ENCODE measurements around the gene MLEC. TPM values are rescaled to one million over a fixed set of nuclear protein-coding genes. Genes with fewer than 3 reads are reported as not detected.

MLEC gene
- total RNA-seq, 1 donor from 2014 or later = 47.5 TPM

- H3K4me3 ChIP-seq = no peak overlapping the region
- H3K4me1 ChIP-seq = peaks cover 12 to 13% of the 10 kb centered on the region in 2 donors
- no peak overlapping the region for H3K27ac ChIP-seq
- H3K27me3 ChIP-seq = peaks cover 19% of the 10 kb centered on the region
- DNase-seq (ENCODE audit: low spot score in 2 of 2) = no peak
- intact Hi-C loops (cut with DNase I) = loop anchor here (10.0 kb wide), 1 partner anchor 318 kb away; the partner anchor contains the start of gene PLA2G1B
- no peaks in the 10 kb centered on the region for H3K9me3 ChIP-seq
- H3K36me3 ChIP-seq = no peaks in the 10 kb centered on the region
- TF ChIP-seq CTCF (IDR thresholded peaks at IDR 0.05) = no peak
Measured at GRCh38 chr12:120642826-120643225, 44.1 kb upstream of the MLEC start.

GRCh38 chr12:120643574-120643973 is 43.4 kb upstream of the MLEC start:
- no peak for TF ChIP-seq CTCF (IDR thresholded peaks at IDR 0.05)
- no peaks in the 10 kb centered on the region for H3K36me3 ChIP-seq
- intact Hi-C loops (cut with DNase I) = loop anchor here (10.0 kb wide), 1 partner anchor 319 kb away; the partner anchor contains the start of gene PLA2G1B
- no peak overlapping the region for H3K27ac ChIP-seq
- DNase-seq (ENCODE audit: low spot score in 2 of 2) = no peak
- no peaks in the 10 kb centered on the region for H3K9me3 ChIP-seq
- H3K4me1 ChIP-seq = peaks cover 14 to 15% of the 10 kb centered on the region in 2 donors
- H3K27me3 ChIP-seq = peaks cover 19% of the 10 kb centered on the region
- H3K4me3 ChIP-seq = no peak overlapping the region

DNA sequence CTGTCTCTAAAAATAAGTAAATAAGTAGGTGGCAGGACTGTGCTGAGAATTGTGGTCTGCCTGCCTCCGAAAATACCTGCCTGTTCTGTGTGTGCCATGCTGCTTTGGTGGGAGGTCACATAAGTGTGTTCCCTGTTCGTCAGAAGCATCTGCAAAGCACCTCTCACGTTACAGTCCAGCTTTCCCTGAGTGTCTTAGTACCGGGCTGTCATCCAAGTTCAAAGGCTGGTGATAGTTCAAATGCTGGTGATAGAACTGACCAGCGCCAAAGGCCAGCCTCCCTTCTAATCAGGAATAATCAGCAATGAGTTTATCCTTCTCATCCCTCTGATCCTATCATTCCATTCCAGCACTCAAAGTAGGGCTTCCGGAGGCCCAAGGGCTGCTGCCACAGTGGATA is 40.9 kb upstream of the MLEC start:
- intact Hi-C loops (cut with DNase I) = loop anchor here (5.0 to 10.0 kb wide), 3 partner anchors 201 to 371 kb away; partner anchors contain the start of genes C12orf43 and PLA2G1B
- Histone ChIP-seq H3K4me3 (no peak overlapping the region), H3K27me3 (peaks cover 14% of the 10 kb centered on the region), H3K36me3 (no peaks in the 10 kb centered on the region), H3K4me1 (peaks cover 11 to 12% of the 10 kb centered on the region in 2 donors), H3K9me3 (no peaks in the 10 kb centered on the region), H3K27ac (no peak overlapping the region)
- DNase-seq (ENCODE audit: low spot score in 2 of 2) = no peak
- no peak for TF ChIP-seq CTCF (IDR thresholded peaks at IDR 0.05)

DNA sequence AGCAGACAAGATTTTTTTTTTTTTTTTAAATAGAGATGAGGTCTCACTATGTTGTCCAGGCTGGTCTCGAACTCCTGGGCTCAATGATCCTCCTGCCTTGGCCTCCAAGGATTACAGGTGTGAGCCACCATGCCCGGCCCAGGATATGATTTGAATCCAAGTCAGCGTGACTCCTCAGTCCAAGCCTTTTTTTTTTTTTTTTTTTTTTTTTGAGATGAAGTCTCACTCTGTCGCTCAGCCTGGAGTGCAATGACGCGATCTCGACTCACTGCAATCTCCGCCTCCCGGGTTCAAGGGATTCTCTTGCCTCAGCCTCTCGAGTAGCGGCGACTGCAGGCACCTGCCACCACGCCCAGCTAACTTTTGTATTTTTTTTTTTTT is 39.6 kb upstream of the MLEC start:
- Histone ChIP-seq H3K36me3 (no peaks in the 10 kb centered on the region), H3K27ac (no peak overlapping the region), H3K4me1 (peaks cover 4 to 10% of the 10 kb centered on the region in 2 donors), H3K4me3 (no peak overlapping the region), H3K9me3 (no peaks in the 10 kb centered on the region), H3K27me3 (peaks cover 4% of the 10 kb centered on the region)
- DNase-seq (ENCODE audit: low spot score in 2 of 2) = no peak
- no peak for TF ChIP-seq CTCF (IDR thresholded peaks at IDR 0.05)
- intact Hi-C loops (cut with DNase I) = loop anchor here (1.0 to 10.0 kb wide), 6 partner anchors 63 to 370 kb away; partner anchors contain the start of genes C12orf43, PLA2G1B and UNC119B

DNA sequence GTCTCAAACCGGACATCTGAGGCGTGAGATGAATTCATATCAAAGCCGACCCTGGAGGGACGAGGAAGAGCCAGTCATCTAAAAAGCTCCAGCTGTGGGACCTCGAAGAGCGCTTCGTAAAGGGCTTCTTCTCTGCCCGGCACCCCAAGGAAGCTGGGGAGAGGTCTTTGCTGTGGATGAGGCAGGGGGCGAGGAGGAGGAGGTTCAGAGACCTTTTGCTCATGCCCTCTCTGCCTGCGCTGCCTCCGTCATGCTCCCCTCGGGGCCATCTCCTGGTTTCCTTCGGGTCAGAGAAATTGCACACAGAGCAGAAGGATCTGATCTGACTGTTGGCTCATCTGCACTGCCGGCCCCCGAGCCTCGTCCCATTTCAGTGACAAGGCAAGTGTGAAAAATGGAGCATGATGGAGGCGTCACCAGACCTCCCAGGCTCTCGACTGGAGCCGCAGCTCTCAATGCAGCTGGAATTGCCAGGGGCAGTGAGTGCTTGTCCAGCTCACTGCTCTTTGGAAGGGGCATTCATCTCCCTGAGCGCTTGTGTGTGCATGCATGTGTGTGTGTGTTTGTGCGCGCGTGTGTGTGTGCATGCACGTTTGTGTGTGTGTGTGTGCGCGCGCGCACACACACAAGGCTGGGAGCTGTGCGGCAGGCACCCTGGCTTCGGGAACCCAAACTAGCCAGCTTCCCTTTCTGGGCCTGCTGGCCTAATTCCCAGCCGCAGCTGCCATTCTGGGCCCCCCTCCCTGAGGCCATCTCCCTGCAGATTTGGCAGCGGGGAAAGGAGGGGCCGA is 37.3 kb upstream of the MLEC start:
- TF ChIP-seq CTCF (IDR thresholded peaks at IDR 0.05) = no peak
- no peak for DNase-seq (ENCODE audit: low spot score in 2 of 2)
- Histone ChIP-seq H3K27me3 (no peaks in the 10 kb centered on the region), H3K9me3 (no peaks in the 10 kb centered on the region), H3K4me1 (peaks cover 12 to 33% of the 10 kb centered on the region in 2 donors), H3K27ac (peak overlapping the region; percentile 52 to 64), H3K36me3 (no peaks in the 10 kb centered on the region), H3K4me3 (peak overlapping the region; percentile 48 to 65)
- intact Hi-C loops (cut with DNase I) = loop anchor here (1.0 to 10.0 kb wide), 6 partner anchors 37 to 368 kb away; partner anchors contain the start of genes C12orf43, PLA2G1B and SPPL3

Data from ascending aorta (tissue), 2 donors.